ENCODE measurements around the gene FBP1.

DNA sequence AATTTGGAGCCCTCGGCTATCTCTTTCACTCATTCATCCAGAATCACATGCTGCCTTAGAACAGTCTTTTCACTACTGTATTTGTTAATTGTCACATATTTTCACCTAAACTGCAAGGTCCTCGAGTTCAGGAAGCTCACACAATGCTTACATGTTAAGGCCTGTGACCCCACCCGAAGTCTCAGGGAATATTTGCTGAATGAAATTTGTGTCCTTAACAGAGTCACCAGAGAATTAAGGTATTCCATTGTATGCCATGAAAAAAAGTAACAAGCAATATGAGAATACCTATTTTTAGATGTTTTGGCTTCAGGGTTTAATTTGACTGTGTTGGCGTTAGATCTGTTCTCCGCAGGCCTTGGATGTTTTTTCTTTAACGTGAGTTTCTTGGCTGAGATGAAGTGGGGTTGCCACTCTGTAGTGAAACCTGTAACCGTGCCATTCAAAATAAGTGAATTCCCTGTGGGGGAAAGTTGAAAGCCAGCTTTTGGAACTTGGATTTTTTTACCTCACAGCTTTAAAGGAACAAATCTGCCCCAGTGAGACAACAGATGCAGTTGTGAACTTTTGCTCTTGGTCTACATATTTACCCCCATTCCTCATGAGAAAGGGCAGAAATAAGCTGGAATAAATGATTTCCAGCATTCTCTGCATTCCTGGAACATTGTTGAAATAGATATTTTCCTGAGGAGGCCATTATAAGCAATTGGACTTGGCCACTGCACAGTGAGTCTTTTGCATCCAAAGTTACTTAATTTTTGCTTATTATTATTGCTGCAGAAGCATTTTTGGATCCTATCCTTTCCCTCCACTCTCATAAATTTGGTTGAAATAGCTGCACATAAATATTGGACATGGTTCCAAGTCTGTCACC is 35.9 kb upstream of the FBP1 start:
- TF ChIP-seq CTCF (IDR thresholded peaks at IDR 0.05 in 4 of 5, conservative IDR thresholded peaks at IDR 0.05 in 1 of 5) (no peak), POLR2A (IDR thresholded peaks at IDR 0.05) (no peak)
